Lower leg skin (tissue), 3 donors: ENCODE results near the gene C16orf90.

Source experiments
- CTCF ChIP-seq, 3 donors: fragments of 450-650 bp; IDR thresholded peaks; one replicate each; pipeline ENCODE4 v1.5.1; 2016; ENCODE audit warnings: antibody characterized with exemption in 3 of 3, mild to moderate bottlenecking in 3 of 3, moderate library complexity in 2 of 3
- POLR2A ChIP-seq, 2 donors: fragments of 450-650 bp; IDR thresholded peaks; one replicate each; pipeline ENCODE4 v1.6.1; 2016 to 2017; ENCODE audit warnings: antibody characterized with exemption in 2 of 2, mild to moderate bottlenecking in 1 of 2, moderate library complexity in 1 of 2

- no peak for TF ChIP-seq CTCF (IDR thresholded peaks at IDR 0.05)
- no peak for TF ChIP-seq POLR2A (IDR thresholded peaks at IDR 0.05)
Measured at GRCh38 chr16:3518986-3519348, 23.7 kb upstream of the C16orf90 start.
